AG08396 (cell line): ENCODE data around the gene NAP1L4.

ENCODE experiments used
- DNase-seq: peaks from one replicate; pipeline ENCODE4 v3.0.0; 2012; ENCODE audit warnings: low spot score, mixed read lengths

NAP1L4 gene

GRCh38 chr11:2934611-2935239 is 57.4 kb downstream of the NAP1L4 start:
- DNase-seq, result no peak

- no peak for DNase-seq
Measured at GRCh38 chr11:2934021-2934550, 58.0 kb downstream of the NAP1L4 start.

GRCh38 chr11:2933375-2934020 is 58.6 kb downstream of the NAP1L4 start:
- peak; percentile 83 for DNase-seq

GRCh38 chr11:2932850-2933251 is 59.3 kb downstream of the NAP1L4 start:
- DNase-seq, result peak; percentile 29

- DNase-seq, result no peak
Measured at GRCh38 chr11:2931771-2932738, 60.1 kb downstream of the NAP1L4 start.

- DNase-seq, result no peak
Measured at GRCh38 chr11:2931420-2931746, 60.7 kb downstream of the NAP1L4 start.

GRCh38 chr11:2930704-2931419 is 61.3 kb downstream of the NAP1L4 start:
- peak; percentile 58 for DNase-seq

GRCh38 chr11:2929950-2930703 is 62.0 kb downstream of the NAP1L4 start:
- peak; percentile 69 for DNase-seq

GRCh38 chr11:2929531-2929949 is 62.6 kb downstream of the NAP1L4 start:
- DNase-seq, result peak; percentile 98

- peak; percentile 95 for DNase-seq
Measured at GRCh38 chr11:2928605-2929530, 63.3 kb downstream of the NAP1L4 start, which contains the start of gene PHLDA2. Gene PHLDA2, minus strand, starts transcription at chr11:2929420. Its CDS starts 56 bp downstream, at chr11:2929364.

- peak; percentile 73 for DNase-seq
Measured at GRCh38 chr11:2927851-2928604, 64.1 kb downstream of the NAP1L4 start.

GRCh38 chr11:2927121-2927800 is 64.9 kb downstream of the NAP1L4 start:
- DNase-seq, result no peak

- no peak for DNase-seq
Measured at GRCh38 chr11:2926611-2927051, 65.5 kb downstream of the NAP1L4 start.

- no peak for DNase-seq
Measured at GRCh38 chr11:2924821-2925675, 67.1 kb downstream of the NAP1L4 start.

- DNase-seq, result no peak
Measured at GRCh38 chr11:2924381-2924780, 67.7 kb downstream of the NAP1L4 start.

- no peak for DNase-seq
Measured at GRCh38 chr11:2923446-2924375, 68.4 kb downstream of the NAP1L4 start.
